ENCODE results near the gene CRYBG1. TPM values are rescaled to one million over a fixed set of nuclear protein-coding genes. Genes with fewer than 3 reads are reported as not detected.
A peak's percentile ranks its signal among the peaks of the same experiment; 100 is the strongest.

Gene CRYBG1
- total RNA-seq, 4 donors from 2014 or later: 7.9 to 14.4 (median 11.1) TPM

DNA sequence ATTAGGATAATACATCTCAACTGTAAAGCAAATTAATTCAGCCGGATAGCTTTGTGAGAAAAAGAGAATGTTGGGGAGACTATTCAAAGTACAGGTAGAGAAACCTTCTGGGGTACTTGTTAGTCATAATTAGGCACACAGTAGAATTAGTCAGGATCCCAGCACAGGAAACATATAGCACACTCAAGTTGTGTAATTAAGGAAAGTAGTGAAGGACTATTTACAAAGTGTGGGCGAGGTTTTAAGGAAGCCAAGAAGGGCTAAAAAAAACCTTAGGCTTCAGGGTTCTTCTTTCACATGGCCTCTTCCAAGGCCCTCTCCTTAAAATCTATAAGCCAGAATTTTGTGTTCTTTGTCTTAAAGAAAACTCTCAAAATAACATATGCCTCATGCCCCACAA lies 142.0 kb downstream of the CRYBG1 start:
- no peaks in the 10 kb centered on the region for H3K27me3 ChIP-seq
- H3K36me3 ChIP-seq: no peaks in the 10 kb centered on the region
- H3K4me1 ChIP-seq: no peaks in the 10 kb centered on the region
- TF ChIP-seq CTCF (IDR thresholded peaks at IDR 0.05): no peak
- TF ChIP-seq POLR2A (IDR thresholded peaks at IDR 0.05): no peak
- no peak overlapping the region for H3K4me3 ChIP-seq (replicated peaks in 1 of 3)
- H3K27ac ChIP-seq: no peak overlapping the region
- WGBS, 2 donors: 89 to 97% methylated on average over 2 of the region's 2 CpGs
- DNase-seq: no peak
- no peaks in the 10 kb centered on the region for H3K9me3 ChIP-seq
- intact Hi-C loops (cut with DNase I): no loop called here

GRCh38 chr6:106508277-106508676 lies 147.8 kb downstream of the CRYBG1 start:
- Histone ChIP-seq H3K36me3 (no peaks in the 10 kb centered on the region), H3K27ac (no peak overlapping the region), H3K27me3 (no peaks in the 10 kb centered on the region), H3K4me3 (replicated peaks in 1 of 3) (no peak overlapping the region), H3K4me1 (peaks cover 8 to 19% of the 10 kb centered on the region in 2 donors), H3K9me3 (no peaks in the 10 kb centered on the region)
- DNase-seq: no peak
- WGBS, 2 donors: 90 to 94% methylated on average over 2 of the region's 2 CpGs
- intact Hi-C loops (cut with DNase I): no loop called here
- TF ChIP-seq CTCF (IDR thresholded peaks at IDR 0.05): no peak
- TF ChIP-seq POLR2A (IDR thresholded peaks at IDR 0.05): no peak

- no peak overlapping the region for H3K27ac ChIP-seq
- no peak for TF ChIP-seq POLR2A (IDR thresholded peaks at IDR 0.05)
- no peak for TF ChIP-seq CTCF (IDR thresholded peaks at IDR 0.05)
- H3K9me3 ChIP-seq: no peaks in the 10 kb centered on the region
- H3K4me1 ChIP-seq: peaks cover 13 to 21% of the 10 kb centered on the region in 2 donors
- H3K4me3 ChIP-seq (replicated peaks in 1 of 3): no peak overlapping the region
- intact Hi-C loops (cut with DNase I): no loop called here
- no peak for DNase-seq
- WGBS, 2 donors: 58% methylated on average over 3 of the region's 3 CpGs
- no peaks in the 10 kb centered on the region for H3K27me3 ChIP-seq
- no peaks in the 10 kb centered on the region for H3K36me3 ChIP-seq
Observed at GRCh38 chr6:106508834-106509233, 148.3 kb downstream of the CRYBG1 start.

DNA sequence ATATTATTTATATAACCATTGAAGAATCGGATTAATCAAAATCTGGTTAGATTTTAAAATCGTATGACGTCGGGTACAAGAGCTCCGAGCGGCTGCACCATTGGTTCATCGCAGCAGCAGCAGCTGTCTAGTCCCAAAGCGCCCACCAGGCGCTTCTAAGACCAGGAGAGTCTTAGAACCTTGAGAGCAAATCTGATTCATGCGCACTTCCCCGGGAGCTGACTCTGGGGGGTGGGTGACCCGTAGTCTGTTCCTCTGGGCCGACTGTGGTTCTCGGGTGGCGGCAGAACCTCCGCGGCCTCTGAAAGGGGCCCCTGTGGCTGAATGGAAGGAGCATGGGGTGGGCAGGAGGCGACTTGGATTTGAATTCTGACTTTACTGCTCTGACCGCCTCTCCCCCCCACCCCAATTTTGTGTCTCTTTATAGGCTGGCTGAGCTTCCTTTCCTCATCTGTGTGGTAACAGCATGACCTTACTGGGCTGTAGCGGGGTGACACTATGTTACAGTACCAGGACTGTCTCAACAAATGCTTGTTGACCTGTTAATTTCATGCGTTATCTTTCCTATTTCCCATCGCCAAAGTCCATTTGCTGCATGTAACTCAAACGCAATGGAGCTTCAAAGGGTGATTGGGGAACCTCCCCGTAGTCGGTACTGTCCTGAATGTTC lies 149.0 kb downstream of the CRYBG1 start:
- no peaks in the 10 kb centered on the region for H3K27me3 ChIP-seq
- 46 to 47% methylated on average over 24 to 25 of the region's 25 CpGs for WGBS, 2 donors
- TF ChIP-seq CTCF (IDR thresholded peaks at IDR 0.05): no peak
- TF ChIP-seq POLR2A (IDR thresholded peaks at IDR 0.05): no peak
- no peaks in the 10 kb centered on the region for H3K36me3 ChIP-seq
- peak overlapping the region in 1 of 3 donors; percentile 58 for H3K4me3 ChIP-seq (replicated peaks in 1 of 3)
- H3K9me3 ChIP-seq: no peaks in the 10 kb centered on the region
- peaks cover 19 to 26% of the 10 kb centered on the region in 2 donors for H3K4me1 ChIP-seq
- DNase-seq: no peak
- H3K27ac ChIP-seq: no peak overlapping the region
- intact Hi-C loops (cut with DNase I): no loop called here

GRCh38 chr6:106510090-106510970 lies 149.8 kb downstream of the CRYBG1 start:
- no peak for TF ChIP-seq POLR2A (IDR thresholded peaks at IDR 0.05)
- WGBS, 2 donors: 1 to 2% methylated on average over 37 to 47 of the region's 56 CpGs

More at GRCh38 chr6:106510090-106510970, 149.8 kb downstream of the CRYBG1 start:
- H3K36me3 ChIP-seq: no peaks in the 10 kb centered on the region
- H3K27me3 ChIP-seq: no peaks in the 10 kb centered on the region
- peak; percentile 65 to 75 for DNase-seq
- H3K27ac ChIP-seq: no peak overlapping the region
- H3K4me3 ChIP-seq (replicated peaks in 1 of 3): peak overlapping the region in 2 of 3 donors; percentile 58 to 98
- H3K4me1 ChIP-seq: peaks cover 19 to 26% of the 10 kb centered on the region in 2 donors
- no peaks in the 10 kb centered on the region for H3K9me3 ChIP-seq
- intact Hi-C loops (cut with DNase I): no loop called here
